Colon (tissue), 2 donors: ENCODE results near the gene MYL12A.
"Not testable (repeated sequence)": the region's sequence is repeated elsewhere in the genome, so short reads cannot be mapped to it uniquely, and the experiment has no call there.

Source experiments
- FAIRE-seq: peaks from 2 replicates; lab custom pipeline; 2012; peaks lifted over from hg19 to GRCh38; lab: Jason Lieb, UNC
- donor health status: control.
- donor health status: control.

The MYL12A gene

GRCh38 chr18:3255611-3256165 is 8.1 kb downstream of the MYL12A start:
- no peak for FAIRE-seq

GRCh38 chr18:3256693-3257626 is 9.4 kb downstream of the MYL12A start:
- no peak for FAIRE-seq

DNA sequence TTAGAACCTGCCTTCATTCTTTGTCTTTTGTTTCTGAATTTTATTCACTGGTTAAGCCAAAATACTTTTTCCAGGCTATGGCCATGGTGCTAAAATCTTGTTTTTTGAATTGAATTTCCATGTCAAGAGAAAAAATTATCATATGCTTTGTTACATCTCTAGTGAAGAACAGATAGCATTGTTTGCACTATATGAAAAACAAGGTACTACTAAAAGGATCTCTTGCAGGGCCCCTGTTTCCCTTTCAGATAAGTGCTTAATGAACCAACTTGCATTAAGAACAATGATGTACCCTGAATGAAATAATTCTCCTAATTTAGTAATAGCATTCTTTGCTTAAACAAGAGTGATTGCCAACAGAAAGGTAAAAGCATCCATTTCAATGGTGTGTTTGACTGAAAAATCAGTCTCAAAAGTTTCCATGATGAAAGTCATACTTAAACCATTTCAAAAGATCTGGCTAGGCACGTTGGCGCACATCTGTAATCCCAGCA is 10.1 kb downstream of the MYL12A start:
- no peak for FAIRE-seq

DNA sequence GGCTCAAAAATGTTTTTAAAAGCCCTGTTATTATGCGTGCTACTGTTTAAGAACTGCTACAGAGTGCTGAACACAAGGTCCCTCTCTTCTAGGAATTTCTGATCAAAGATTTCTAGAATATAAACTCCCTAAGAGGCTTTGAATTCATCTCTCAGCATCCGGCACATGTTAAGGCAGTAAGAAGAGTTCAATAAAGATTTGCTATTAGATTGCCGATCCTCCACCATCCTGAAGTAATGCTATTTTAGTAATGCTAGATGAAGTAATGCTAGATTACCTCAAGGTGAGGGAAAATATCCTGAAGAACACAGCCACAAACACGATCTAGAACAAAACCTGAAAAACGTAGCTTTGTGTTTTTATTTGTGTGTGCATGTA is 13.4 kb downstream of the MYL12A start:
- no peak for FAIRE-seq

DNA sequence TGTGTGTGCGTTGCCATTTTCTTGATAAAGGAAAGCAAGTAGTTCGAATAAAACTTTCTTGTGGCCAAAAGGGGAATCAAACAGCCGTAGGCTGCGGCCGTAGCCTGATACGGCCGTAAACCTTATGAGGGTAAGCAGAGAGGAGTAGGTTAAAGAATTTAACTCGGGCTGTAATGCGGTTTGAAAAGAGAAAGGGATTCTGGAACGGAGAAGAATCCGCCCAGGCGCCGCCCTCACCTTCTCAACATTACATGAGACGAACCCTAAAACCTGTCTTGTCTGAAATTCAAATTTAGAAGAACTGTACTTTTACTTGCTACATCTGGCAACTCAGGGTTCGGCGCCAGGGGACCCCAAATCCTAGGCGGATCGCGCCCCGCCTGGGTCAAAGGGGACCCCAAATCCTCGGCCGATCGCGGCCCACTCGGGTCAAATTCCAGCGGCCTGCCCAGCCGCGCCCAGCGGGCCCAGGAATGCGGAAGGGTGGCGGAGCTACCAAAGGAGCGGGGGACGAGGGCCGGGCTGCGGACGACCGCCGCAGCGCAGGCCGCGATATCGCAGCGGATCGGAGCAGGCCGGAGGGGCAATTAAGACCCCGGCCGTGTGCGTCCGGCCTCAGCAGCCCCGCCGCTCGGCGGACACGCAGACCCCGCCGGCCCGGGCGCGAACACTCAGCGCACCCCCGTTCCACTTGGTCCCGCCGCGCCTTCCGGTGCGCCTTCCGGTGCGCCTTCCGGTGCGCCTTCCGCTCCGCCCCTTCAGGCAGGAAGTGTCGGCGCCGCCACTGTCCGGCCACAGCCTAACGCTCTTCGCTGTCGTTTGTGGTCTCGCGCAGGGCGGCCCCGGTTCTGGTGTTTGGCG is 14.0 kb downstream of the MYL12A start, which contains the start of gene MYL12B:
Gene MYL12B, plus strand, starts transcription at position 761 of the 861 bp plus-strand sequence. CDS start 10,766 bp downstream, outside the sequence.
- FAIRE-seq: no peak

DNA sequence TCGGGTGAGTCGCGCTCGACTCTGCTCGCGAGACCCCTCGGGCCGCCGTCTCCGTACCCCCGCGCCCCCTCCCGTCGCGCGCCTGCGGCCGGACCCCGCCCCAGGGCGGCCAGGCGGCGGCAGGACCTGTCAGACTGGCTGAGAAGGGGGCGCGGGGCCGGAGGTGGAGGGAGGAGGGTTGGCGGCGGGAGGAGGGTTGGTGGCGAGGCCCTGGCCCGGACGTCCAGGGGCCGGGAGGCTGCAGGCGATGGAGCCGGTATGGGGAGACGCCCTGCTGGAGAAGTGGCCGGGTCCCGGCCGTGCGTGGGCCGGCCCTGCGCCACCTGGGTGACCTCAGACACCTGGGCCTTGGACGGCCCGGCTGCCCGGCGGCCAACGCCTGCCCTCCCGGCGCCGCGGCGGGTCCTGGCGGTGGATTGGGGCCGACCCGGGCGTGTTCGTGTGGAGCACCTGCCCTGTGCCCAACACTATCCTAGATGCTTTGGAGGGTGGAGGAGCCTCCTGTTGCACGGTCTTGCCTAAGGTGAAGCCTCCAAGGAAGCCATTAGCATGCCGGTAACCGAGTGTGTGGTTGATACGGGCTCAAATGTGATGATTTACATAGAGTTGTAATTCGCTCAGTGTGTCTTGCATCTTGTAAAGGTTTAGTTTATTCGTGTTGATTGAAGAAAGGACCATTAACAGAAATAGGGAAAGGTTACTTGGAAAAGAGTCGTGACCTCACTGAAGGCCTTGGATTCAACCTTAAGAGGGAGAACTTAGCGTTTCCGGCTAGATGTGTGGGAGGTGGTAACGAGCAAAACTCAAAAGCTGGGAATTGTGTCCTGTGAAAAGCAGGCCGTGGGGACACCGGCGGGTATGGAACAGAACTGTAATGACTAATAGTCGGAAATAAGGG is 14.9 kb downstream of the MYL12A start:
- no peak for FAIRE-seq

DNA sequence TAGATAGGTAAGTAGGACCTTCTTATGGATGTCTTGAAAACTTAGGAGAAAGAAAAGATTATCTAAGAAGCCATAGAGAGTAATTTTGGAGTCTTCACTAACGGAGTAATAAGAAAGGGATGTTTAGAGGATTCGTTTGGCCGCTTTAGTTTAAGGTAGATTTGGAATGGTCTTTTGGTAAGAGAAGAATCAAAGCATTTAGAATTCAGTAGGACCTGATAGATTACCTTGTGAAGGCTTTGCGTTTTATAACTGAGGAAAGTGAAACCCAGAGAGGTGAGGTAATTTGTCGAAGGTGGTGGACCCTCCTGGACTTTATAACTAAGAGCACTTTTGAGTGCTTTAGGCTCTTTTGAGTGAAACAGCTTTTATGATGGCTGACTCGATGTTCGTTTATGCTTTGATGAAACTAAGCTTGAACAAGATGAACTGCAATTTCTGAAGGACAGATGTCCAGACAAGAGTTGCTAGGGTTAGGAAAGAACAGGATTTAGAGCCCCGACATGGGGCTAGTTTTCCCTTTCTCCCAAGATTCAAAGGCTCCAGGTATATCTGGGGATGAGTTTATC is 15.6 kb downstream of the MYL12A start:
- FAIRE-seq: no peak

DNA sequence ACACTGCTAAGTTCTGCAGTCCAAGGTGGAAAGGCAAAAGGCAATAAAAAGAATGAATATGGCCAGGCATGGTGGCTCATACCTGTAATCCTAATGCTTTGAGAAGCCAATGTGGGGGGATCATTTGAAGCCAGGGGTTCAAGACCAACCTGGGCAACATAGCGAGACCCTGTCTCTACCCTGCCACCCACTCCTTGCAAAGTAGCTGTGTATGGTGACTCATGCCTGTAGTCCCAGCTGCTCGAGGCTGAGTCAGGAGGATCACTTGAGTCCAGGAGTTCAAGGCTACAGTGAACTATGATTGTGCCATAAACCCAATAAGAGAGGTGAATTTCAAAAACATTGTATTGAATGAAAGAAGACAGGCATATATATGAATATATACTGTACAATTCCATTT is 16.8 kb downstream of the MYL12A start:
- FAIRE-seq: no peak

DNA sequence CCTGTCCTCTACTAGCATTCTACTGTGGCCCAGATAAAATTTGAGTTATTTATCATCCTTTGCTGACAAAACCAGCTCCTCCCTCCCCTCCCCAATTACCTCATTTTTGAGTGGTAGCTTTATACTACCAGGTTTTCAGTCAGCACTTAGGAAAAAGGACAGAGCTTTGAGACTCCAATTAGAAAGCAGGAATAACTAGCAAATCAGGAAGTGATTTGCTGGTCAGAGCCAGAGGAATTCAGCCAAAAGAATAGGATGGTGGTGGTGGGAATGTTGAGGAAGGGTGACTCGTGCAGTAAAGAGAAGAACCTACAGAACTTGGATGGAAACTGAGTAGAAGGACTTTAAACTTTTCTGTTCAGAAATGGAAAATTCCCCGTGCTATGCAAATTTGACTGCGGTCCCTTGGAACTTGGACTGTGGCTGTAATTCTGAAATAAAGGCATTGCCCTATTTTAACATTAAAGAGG is 18.0 kb downstream of the MYL12A start:
- no peak for FAIRE-seq

GRCh38 chr18:3266062-3266608 is 18.5 kb downstream of the MYL12A start:
- no peak for FAIRE-seq

DNA sequence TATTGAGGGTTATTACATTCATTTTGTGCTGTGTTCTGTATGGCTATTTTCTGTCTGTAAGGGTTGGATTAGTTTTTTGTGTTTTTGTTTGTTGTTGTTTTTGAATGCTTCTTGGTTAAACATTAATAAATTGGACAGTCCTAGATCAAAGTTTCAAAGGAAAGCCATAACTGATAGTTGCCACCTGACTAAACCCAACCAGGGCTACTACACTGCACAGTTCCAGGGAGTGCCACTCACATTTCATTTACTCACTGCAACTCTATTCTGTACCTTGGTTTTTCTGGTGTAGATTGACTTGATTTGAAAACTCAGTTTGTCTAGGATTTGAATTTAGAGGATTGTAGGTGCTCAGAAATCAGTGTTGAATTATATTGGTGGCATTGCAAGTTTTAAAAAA is 20.7 kb downstream of the MYL12A start:
- no peak for FAIRE-seq

- no peak for FAIRE-seq
Observed at GRCh38 chr18:3269241-3269913, 21.8 kb downstream of the MYL12A start.

- FAIRE-seq: no peak
Observed at GRCh38 chr18:3269914-3270299, 22.3 kb downstream of the MYL12A start.

DNA sequence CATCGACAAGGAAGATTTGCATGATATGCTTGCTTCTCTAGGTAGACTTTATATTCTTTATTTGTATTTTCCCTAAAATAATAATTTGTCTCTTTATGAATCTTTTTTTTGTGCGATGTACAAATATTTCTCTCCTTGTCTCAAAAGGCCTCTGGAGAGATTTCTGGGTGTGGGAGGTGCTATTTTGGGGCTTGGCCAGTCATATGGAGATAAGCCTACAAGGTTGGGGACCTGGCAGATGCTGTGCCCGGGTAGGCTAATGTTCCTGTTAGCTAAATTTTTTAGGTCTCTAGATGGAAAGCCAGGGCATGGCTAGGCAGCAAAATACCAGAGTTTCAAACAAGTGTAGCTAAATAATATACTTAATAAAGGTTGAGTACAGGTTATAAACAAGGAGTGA is 25.4 kb downstream of the MYL12A start:
- FAIRE-seq: no peak

- not testable (repeated sequence) for FAIRE-seq
Observed at GRCh38 chr18:3277643-3278213, 30.1 kb downstream of the MYL12A start.

GRCh38 chr18:3279201-3280185 is 31.9 kb downstream of the MYL12A start:
- no peak for FAIRE-seq

DNA sequence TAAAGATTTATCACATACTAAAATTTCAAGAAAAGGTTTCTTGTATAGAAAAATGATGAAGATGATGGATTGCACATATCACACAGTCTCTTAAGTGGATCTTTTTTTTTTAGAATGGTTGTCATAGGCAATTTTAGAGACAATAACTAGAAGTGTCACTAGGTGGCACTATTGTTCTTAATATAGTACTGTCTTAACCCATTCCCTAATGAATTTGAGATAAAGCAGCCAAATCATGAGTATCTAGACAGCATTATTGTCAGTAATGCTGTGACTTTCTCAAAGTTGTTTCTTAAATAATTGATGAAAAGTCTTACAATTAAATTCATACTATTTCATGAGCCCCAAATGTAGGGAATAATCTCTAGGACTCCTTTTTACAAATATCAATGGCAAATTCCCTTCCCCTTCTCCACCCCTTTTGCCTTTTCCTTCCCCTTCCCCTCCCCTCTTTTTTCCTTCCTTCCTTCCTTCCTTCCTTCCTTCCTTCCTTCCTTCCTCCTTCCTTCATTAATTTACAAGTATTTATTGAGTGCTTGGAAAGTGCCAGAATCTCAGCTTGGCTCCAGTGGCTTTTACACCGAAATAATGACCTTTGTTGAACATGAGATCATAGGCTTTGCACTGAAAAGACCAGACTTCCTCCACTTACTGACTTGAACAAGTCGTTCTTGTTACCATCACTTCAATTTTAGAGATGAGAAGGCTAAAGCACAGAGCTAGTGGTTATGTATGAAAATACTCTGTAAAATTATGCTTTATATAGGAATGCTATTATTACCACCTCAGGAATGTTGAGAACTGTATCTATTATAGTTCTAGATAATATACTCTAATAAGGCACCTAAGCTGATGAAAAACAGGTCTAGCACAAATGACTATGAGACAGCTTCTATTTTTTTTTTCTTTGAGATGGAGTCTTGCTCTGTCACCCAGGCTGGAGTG is 34.1 kb downstream of the MYL12A start:
- no peak for FAIRE-seq
